Nephron (organoid): ENCODE results near the gene DLST.

Experiments used
- H3K27ac Mint-ChIP-seq, 3 experiments: 2 replicates each; pipeline ENCODE4 v1.8.0; 2020; ENCODE audit warnings: mixed read lengths in 3 of 3, mild to moderate bottlenecking in 2 of 3, moderate library complexity in 1 of 3
- H3K27me3 Mint-ChIP-seq: 2 replicates; pipeline ENCODE4 v1.8.0; 2021; ENCODE audit warnings: low read depth, mild to moderate bottlenecking, moderate library complexity, mixed read lengths
- H3K36me3 Mint-ChIP-seq: 2 replicates; pipeline ENCODE4 v1.8.0; 2020; ENCODE audit warnings: low read depth, mixed read lengths
- H3K4me1 Mint-ChIP-seq: 2 replicates; pipeline ENCODE4 v1.8.0; 2020; ENCODE audit warnings: mixed read lengths
- H3K4me3 Mint-ChIP-seq, 3 experiments: 2 replicates each; pipeline ENCODE4 v1.8.0; 2020; ENCODE audit warnings: mild to moderate bottlenecking in 3 of 3, mixed read lengths in 3 of 3, moderate library complexity in 2 of 3
- H3K9me3 Mint-ChIP-seq: 2 replicates; pipeline ENCODE4 v1.8.0; 2020; ENCODE audit warnings: mixed read lengths
- CTCF ChIP-seq, 3 experiments: fragments of 200-600 bp; sonication (generic); IDR thresholded peaks; one replicate each; pipeline ENCODE4 v1.5.0; 2021; ENCODE audit warnings: antibody characterized with exemption in 3 of 3; ENCODE audit not compliant: unreplicated experiment in 3 of 3

Gene DLST

GRCh38 chr14:74882103-74882920 lies 596 bp downstream of the DLST start:
- no peak for TF ChIP-seq CTCF (IDR thresholded peaks at IDR 0.05; ENCODE audit: unreplicated experiment in 3 of 3)
- peaks cover 49% of the 10 kb centered on the region for H3K4me1 Mint-ChIP-seq
- peak overlapping the region; percentile 85 to 97 (median 97) for H3K27ac Mint-ChIP-seq
- no peaks in the 10 kb centered on the region for H3K9me3 Mint-ChIP-seq
- peak overlapping the region; percentile 95 to 100 (median 100) for H3K4me3 Mint-ChIP-seq
- H3K36me3 Mint-ChIP-seq, result peaks cover 9% of the 10 kb centered on the region
- no peaks in the 10 kb centered on the region for H3K27me3 Mint-ChIP-seq

- Mint-ChIP-seq H3K4me3 (peak overlapping the region in 1 of 3 experiments; percentile 68), H3K36me3 (peaks cover 28% of the 10 kb centered on the region), H3K9me3 (no peaks in the 10 kb centered on the region), H3K27ac (no peak overlapping the region), H3K27me3 (no peaks in the 10 kb centered on the region), H3K4me1 (peaks cover 38% of the 10 kb centered on the region)
- TF ChIP-seq CTCF (IDR thresholded peaks at IDR 0.05; ENCODE audit: unreplicated experiment in 3 of 3), result no peak
Measured at GRCh38 chr14:74886001-74886400, 4.3 kb downstream of the DLST start.

GRCh38 chr14:74888164-74889158 lies 6.7 kb downstream of the DLST start:
- TF ChIP-seq CTCF (IDR thresholded peaks at IDR 0.05; ENCODE audit: unreplicated experiment in 3 of 3), result no peak
- H3K9me3 Mint-ChIP-seq, result no peaks in the 10 kb centered on the region
- no peak overlapping the region for H3K4me3 Mint-ChIP-seq
- H3K27ac Mint-ChIP-seq, result peak overlapping the region in 1 of 3 experiments; percentile 16
- no peaks in the 10 kb centered on the region for H3K27me3 Mint-ChIP-seq
- peaks cover 20% of the 10 kb centered on the region for H3K4me1 Mint-ChIP-seq
- peaks cover 49% of the 10 kb centered on the region for H3K36me3 Mint-ChIP-seq

GRCh38 chr14:74890262-74890661 lies 8.5 kb downstream of the DLST start:
- Mint-ChIP-seq H3K4me1 (peaks cover 8% of the 10 kb centered on the region), H3K36me3 (peaks cover 60% of the 10 kb centered on the region), H3K9me3 (no peaks in the 10 kb centered on the region), H3K27ac (no peak overlapping the region), H3K4me3 (no peak overlapping the region), H3K27me3 (no peaks in the 10 kb centered on the region)
- no peak for TF ChIP-seq CTCF (IDR thresholded peaks at IDR 0.05; ENCODE audit: unreplicated experiment in 3 of 3)

- H3K4me1 Mint-ChIP-seq, result no peaks in the 10 kb centered on the region
- no peak for TF ChIP-seq CTCF (IDR thresholded peaks at IDR 0.05; ENCODE audit: unreplicated experiment in 3 of 3)
- no peaks in the 10 kb centered on the region for H3K27me3 Mint-ChIP-seq
- H3K9me3 Mint-ChIP-seq, result no peaks in the 10 kb centered on the region
- H3K36me3 Mint-ChIP-seq, result peaks cover 70% of the 10 kb centered on the region
- H3K4me3 Mint-ChIP-seq, result no peak overlapping the region
- no peak overlapping the region for H3K27ac Mint-ChIP-seq
Measured at GRCh38 chr14:74891870-74892269, 10.2 kb downstream of the DLST start.
